Measurements from ENCODE around the gene RGP1. TPM values are rescaled to one million over a fixed set of nuclear protein-coding genes. Genes with fewer than 3 reads are reported as not detected.

Gene RGP1
- 15.2 and 19.1 TPM in 2 replicates for total RNA-seq

GRCh38 chr9:35748858-35749514 is at the start of gene RGP1, which contains the start of gene GBA2:
Gene RGP1 (plus strand): TSS chr9:35749287. CDS start chr9:35749756, 469 bp downstream.
Gene GBA2 (minus strand): TSS chr9:35749228. CDS start chr9:35748704, 524 bp downstream.

DNA sequence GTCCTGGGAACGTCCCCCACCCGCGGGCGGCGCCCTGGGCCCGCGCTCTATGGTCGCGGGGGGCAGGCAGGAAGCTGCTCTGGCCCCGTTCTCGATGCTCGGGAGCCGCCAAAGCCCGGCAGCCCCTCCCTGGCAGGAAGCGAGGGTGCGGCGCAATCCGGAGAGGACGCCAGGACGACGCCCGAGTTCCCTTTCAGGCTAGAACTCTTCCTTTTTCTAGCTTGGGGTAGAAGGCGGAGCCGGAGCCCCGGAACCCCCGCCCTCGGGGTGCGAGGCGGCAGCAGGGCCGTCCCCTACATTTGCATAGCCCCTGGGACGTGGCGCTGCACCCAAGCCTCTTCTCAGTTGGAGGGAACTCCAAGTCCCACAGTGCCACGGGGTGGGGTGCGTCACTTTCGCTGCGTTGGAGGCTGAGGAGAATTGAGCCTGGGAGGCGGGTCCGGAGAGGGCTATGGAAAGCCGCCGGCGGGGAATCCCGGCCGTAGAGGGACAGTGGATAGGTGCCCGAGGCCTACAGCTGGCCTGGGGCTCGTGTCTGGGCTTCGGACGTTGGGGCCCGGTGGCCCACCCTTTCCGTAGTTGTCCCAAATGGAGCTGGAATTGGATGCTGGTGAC is 16.8 kb upstream of the RGP1 start, which contains the start of the genes CREB3 and TLN1:
Gene CREB3, plus strand, starts transcription at position 482 of the 615 bp plus-strand sequence. Its CDS starts 107 bp downstream, at position 589.
Gene TLN1, minus strand, starts transcription at position 11 of the 615 bp plus-strand sequence. CDS start 6,501 bp downstream, outside the sequence.

GRCh38 chr9:35754264-35754663 is 5.2 kb downstream of the RGP1 start, which contains the start of gene MSMP:
Gene MSMP (minus strand): TSS chr9:35754276. CDS start chr9:35754129, 147 bp downstream.

DNA sequence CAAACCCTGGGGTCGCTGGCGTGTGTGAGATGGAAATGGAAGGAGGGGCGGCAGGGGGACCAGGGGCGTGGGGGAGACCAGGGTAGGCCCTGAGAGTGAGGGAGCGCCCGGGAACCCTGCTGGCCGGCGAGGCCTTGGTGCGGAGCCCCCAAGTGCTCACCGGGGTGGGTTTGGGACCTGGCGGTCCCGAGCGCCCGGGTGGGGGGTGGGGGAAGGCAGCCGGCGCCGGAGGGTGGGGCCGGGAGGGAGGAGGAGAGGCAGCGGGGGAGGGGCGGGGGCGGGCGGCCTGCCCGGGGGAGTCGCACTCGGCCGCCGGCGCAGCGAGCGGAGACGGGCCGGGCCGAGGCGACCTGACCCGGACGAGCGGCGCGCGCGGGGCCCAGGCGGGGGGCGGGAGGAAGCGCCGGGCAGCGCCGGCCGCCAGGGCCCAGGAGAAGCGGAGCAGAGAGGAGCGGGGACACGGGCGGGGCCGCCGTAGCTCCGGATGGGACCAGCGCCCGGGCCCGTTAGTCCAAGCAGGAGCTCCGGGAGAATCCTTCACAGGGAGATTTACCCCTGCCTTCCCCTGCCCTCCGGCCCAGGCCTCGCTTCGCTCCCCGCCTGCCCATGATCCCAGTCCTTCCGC is 42.3 kb downstream of the RGP1 start, which contains the start of gene NPR2:
Gene NPR2, plus strand, starts transcription at position 295 of the 625 bp plus-strand sequence. CDS start 818 bp downstream, outside the sequence.

Other genes starting within 250 kb of the RGP1 start
- 20.7 and 29.7 TPM in 2 replicates for gene TESK1, start 144.0 kb upstream of the RGP1 start, total RNA-seq
- 0.49 and 3.3 TPM in 2 replicates for gene CD72, start 130.9 kb upstream of the RGP1 start, total RNA-seq
- not detected in 2 replicates for gene SIT1, start 98.4 kb upstream of the RGP1 start, total RNA-seq
- 148,788 and 178,042 TPM in 2 replicates for gene RMRP, start 91.3 kb upstream of the RGP1 start, total RNA-seq
- 16.0 and 21.6 TPM in 2 replicates for gene CCDC107, start 91.0 kb upstream of the RGP1 start, total RNA-seq
- 0.89 and 11.1 TPM in 2 replicates for gene ARHGEF39, start 84.1 kb upstream of the RGP1 start, total RNA-seq
- 0.13 and 0.16 TPM in 2 replicates for gene CA9, start 75.4 kb upstream of the RGP1 start, total RNA-seq
- 217 and 297 TPM in 2 replicates for gene TPM2, start 59.4 kb upstream of the RGP1 start, total RNA-seq
- 299 and 312 TPM in 2 replicates for gene TLN1, start 17.1 kb upstream of the RGP1 start, total RNA-seq
- 47.8 and 62.1 TPM in 2 replicates for gene CREB3, start 16.6 kb upstream of the RGP1 start, total RNA-seq
- 27.1 and 38.3 TPM in 2 replicates for gene GBA2, start 59 bp upstream of the RGP1 start, total RNA-seq
- gene MSMP, start 5.0 kb downstream of the RGP1 start, total RNA-seq: not detected in 2 replicates
- 19.2 and 31.2 TPM in 2 replicates for gene NPR2, start 42.3 kb downstream of the RGP1 start, total RNA-seq
- 0.33 and 1.3 TPM in 2 replicates for gene SPAG8, start 63.0 kb downstream of the RGP1 start, total RNA-seq
- gene HINT2, start 65.8 kb downstream of the RGP1 start, total RNA-seq: 34.7 and 42.7 TPM in 2 replicates
- not detected in 2 replicates for gene FAM221B, start 79.4 kb downstream of the RGP1 start, total RNA-seq
- gene TMEM8B, start 79.9 kb downstream of the RGP1 start, total RNA-seq: 2.6 and 17.6 TPM in 2 replicates
- not detected in 2 replicates for gene OR13J1, start 121.1 kb downstream of the RGP1 start, total RNA-seq
- 1.5 and 3.3 TPM in 2 replicates for gene HRCT1, start 156.9 kb downstream of the RGP1 start, total RNA-seq
- gene SPAAR, start 160.2 kb downstream of the RGP1 start, total RNA-seq: 0.16 TPM in 1 of 2 replicates, not detected in the other
- gene OR2S2, start 208.9 kb downstream of the RGP1 start, total RNA-seq: not detected in 2 replicates